GM04503 (cell line): ENCODE results near the gene CCSER2.

Source experiments
- DNase-seq: peaks from one replicate; pipeline ENCODE4 v3.0.0-alpha.2; 2012; ENCODE audit warnings: low read depth

The CCSER2 gene

GRCh38 chr10:84348447-84348846 lies 20.1 kb downstream of the CCSER2 start:
- DNase-seq = peak; percentile 50

DNA sequence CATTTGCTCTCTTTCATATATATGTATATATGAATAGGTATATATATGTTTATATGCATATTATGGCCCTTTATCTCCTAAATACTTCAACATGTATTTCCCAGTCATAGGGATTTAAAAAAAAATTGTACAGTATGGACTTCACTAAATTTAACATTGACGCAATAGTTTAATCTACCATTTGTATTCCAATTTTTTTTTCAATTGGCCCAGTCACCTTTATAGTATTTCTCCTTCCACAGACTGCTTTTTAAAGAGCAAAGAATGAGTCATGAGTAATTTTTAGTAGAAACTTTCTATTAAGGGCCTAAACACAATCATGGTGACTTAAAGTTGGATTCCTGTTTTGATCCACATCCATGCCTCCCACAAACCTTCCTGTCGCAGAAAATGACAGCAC lies 20.5 kb downstream of the CCSER2 start:
- peak; percentile 33 for DNase-seq

- DNase-seq = no peak
These were observed 24.0 kb downstream of the CCSER2 start for GRCh38 chr10:84352251-84352842.

DNA sequence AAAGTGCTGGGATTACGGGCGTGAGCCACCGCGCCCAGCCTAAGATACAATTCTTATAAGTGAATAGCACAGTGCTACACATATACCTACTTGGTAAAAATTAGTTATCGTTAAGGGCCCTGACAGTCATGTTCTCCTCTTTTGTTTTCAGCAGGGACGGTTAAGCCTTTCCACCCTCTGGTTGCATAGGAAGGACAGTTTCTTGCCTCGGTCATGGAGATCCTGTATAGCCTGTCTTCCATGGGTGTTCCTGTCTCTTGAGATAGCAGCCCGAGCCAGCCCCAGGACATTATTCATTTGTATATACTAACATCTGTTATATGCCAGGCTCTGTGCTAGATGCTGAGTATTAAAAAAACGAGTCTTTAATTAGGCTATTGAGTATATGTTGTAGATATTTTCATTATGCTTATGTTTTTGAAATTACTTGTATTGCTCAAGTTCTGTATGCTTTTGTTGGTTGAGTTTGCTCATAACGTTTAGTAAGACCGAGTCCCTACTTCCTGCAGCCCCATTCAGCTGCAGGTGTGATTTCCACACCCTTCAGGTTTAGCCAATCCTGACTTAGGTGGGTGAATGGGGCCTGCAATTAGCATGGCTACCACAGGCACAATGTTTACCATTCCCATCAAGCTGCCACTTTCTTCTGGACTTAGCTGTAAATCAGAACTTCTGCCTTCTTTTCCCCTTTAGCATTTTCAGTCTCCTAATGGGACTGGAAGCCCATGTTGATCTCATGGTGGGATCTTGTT lies 24.8 kb downstream of the CCSER2 start:
- DNase-seq = no peak

GRCh38 chr10:84354623-84355022 lies 26.2 kb downstream of the CCSER2 start:
- DNase-seq = no peak

- no peak for DNase-seq
These were observed 26.7 kb downstream of the CCSER2 start for GRCh38 chr10:84355106-84355505.

DNA sequence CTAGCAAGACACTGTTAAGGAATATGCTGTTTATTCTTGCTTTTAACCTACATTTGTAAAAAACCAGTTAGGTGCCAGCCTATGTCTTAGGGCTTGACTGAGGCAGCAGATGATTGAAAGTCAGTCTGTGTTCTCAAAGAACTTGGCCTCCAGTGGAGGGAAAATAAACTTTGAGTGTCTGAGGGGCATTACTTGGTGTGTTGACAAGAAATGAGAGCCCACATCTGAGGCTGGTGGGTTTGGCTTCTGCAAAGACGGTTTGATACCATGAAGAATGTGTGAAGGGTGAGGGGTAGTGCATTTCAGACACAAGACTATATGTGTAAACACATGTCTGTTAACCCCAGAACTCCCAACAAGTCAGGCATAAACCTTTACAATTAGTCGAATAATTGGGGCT lies 28.5 kb downstream of the CCSER2 start:
- no peak for DNase-seq

DNA sequence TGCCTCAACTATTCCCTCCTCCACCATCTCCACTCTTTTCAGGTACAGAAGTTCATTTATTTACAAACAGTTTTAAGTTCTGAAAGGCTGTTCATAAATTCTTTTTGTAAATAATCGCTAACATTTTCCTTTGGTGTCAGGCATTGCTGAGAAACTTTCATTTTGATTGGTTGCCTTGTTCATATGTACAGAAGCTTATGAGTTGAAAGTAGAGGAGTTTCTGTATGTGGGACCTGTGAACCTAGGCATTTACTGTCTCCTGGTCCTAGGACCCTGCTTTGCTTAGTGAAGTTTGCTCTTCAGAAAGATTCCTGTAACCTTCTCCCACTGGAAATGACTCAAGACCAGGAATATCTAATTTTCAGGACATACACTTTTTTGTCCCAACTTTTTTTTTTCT lies 30.4 kb downstream of the CCSER2 start:
- no peak for DNase-seq

GRCh38 chr10:84360637-84361365 lies 32.4 kb downstream of the CCSER2 start:
- peak; percentile 10 for DNase-seq

DNA sequence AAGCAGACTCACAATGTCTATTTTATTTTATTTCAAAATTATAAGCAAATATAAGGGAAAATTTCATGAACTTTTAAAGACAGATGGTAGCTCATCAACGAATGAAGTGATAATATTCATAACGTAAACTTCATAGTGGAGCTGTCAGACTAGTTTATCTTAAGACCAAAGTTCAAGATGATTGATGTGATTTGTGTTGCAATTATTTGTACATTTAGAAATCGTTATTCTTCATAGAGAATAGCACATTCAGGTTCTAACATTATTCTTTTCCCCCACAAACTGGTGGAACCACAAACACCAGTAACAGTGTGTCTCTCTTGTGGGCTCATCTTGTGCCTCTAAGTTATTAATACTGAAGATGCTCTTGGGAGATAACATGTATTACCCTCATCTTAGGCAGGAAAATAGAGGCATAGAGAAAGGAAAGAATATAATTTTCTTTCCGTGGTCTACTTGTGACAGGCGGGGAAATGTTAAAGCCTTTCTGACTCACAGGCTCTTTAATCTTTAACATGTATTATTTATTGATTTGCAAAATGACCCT lies 37.0 kb downstream of the CCSER2 start:
- no peak for DNase-seq

DNA sequence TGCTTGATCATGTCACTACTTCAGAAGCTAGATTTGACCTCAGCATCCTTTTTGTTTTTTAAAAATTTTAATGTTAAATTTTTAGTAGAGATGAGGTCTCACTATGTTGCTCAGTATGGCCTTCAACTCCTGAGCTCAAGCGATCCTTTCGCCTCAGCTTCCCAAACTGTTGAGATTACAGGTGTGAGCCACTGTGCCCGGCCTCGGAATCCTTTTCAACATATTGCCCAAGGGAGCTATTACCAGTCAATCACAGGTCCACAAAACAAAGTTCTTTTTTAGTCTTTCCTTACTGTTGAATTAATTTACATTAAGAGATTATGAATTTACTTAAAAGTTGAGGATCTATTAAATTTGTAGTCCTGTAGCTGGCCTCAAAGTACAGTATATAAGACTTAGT lies 37.7 kb downstream of the CCSER2 start:
- no peak for DNase-seq

- no peak for DNase-seq
These were observed 38.9 kb downstream of the CCSER2 start for GRCh38 chr10:84367256-84367655.

- no peak for DNase-seq
These were observed 40.4 kb downstream of the CCSER2 start for GRCh38 chr10:84368828-84369227.

DNA sequence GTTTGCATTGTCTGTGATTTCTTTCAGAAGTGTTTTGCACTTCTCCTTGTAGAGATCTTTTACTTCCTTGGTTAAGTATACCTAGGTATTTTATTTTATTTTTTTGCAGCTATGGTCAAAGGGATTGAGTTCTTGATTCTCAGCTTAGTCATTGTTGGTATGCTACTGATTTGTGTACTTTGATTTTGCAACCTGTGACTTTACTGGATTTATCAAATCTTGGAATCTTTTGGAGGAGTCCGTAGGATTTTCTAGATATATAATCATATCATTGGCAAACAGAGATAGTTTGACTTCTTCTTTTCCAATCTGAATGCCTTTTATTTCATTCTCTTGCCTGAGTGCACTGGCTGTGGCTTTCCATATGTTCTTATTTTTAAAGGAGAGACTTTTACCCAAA lies 41.9 kb downstream of the CCSER2 start:
- DNase-seq = no peak

GRCh38 chr10:84371944-84372343 lies 43.6 kb downstream of the CCSER2 start:
- DNase-seq = no peak

DNA sequence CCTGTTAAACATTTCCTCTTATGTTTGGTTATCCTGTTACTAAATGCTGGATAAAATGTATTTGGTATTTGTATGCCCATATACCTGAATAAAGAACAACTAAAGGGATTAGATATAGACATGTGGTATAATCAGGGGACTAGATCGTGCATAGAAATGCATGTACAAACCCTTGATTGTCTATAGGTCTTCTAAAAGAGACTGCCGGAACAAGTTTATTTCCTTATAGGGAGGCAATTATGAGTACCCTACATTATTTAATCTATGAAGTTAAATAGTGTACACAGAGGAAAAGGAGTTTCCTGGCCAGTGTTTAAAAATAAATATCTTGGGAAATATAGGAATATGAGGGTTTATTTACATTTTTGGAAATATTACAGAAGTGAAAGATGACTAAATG lies 44.6 kb downstream of the CCSER2 start:
- no peak for DNase-seq

- DNase-seq = no peak
These were observed 46.1 kb downstream of the CCSER2 start for GRCh38 chr10:84374455-84374854.

- no peak for DNase-seq
These were observed 46.6 kb downstream of the CCSER2 start for GRCh38 chr10:84375011-84375410.

DNA sequence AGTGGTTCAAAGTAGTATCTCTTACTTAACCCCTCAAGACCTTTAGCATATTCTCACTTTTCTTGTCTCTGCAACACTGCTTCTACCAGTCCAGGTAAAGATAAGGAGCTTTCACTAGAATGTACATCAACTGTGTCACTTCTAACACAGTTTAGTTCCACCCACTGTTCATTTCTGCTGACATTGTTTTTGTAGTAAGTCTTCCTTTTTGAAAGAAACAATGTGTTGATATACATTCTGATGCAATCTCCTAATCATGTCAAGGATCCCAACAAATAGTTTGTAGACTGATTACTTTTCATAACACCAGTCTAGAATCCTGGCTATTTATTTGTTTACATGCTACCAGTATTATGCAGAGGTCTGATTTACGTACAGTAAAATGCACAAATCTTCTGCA lies 47.5 kb downstream of the CCSER2 start:
- no peak for DNase-seq

GRCh38 chr10:84388148-84388547 lies 59.8 kb downstream of the CCSER2 start:
- DNase-seq = no peak

- no peak for DNase-seq
These were observed 62.0 kb downstream of the CCSER2 start for GRCh38 chr10:84390364-84390763.

DNA sequence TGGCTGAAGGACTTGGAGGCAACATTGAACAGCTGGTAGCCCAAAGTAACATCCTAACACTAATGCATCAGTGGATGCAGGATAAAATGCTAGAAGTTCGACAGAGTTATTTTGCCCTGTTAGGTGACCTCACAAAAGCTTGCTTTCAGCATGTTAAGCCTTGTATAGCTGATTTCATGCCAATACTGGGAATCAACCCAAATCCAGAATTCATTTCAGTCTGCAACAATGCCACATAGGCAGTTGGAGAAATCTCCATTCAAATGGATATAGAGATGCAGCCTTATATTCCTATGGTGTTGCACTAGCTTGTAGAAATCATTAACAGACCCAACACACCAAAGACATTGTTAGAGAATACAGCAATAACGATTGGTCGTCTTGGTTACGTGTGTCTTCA lies 62.9 kb downstream of the CCSER2 start:
- DNase-seq = no peak

- no peak for DNase-seq
These were observed 63.8 kb downstream of the CCSER2 start for GRCh38 chr10:84392181-84392580.
